Type B pancreatic cell (in vitro differentiated cells): Measurements from ENCODE around the gene ANKRD40. TPM values are rescaled to one million over a fixed set of nuclear protein-coding genes. Genes with fewer than 3 reads are reported as not detected.

Source experiments
- DNase-seq: peaks from one replicate; pipeline ENCODE4 v3.0.0; 2021; ENCODE audit warnings: mixed read lengths; ENCODE audit not compliant: unreplicated experiment; ENCODE audit errors: extremely low spot score
- H3K27ac Mint-ChIP-seq: 2 replicates; pipeline ENCODE4 v1.8.0; 2021; ENCODE audit warnings: mild to moderate bottlenecking, mixed read lengths
- H3K27me3 Mint-ChIP-seq: 2 replicates; pipeline ENCODE4 v1.8.0; 2021; ENCODE audit warnings: mixed read lengths
- H3K36me3 Mint-ChIP-seq: 2 replicates; pipeline ENCODE4 v1.8.0; 2021; ENCODE audit warnings: mixed read lengths
- H3K4me1 Mint-ChIP-seq: one replicate; pipeline ENCODE4 v1.8.0; 2021; ENCODE audit warnings: mixed read lengths; ENCODE audit not compliant: unreplicated experiment
- H3K4me3 Mint-ChIP-seq: 2 replicates; pipeline ENCODE4 v1.8.0; 2021; ENCODE audit warnings: mild to moderate bottlenecking, mixed read lengths
- H3K9me3 Mint-ChIP-seq: 2 replicates; pipeline ENCODE4 v1.8.0; 2021; ENCODE audit warnings: mixed read lengths
- CTCF ChIP-seq: fragments of 200-600 bp; sonication (generic); conservative IDR thresholded peaks from 2 replicates; pipeline ENCODE4 v1.5.0; 2021; ENCODE audit warnings: antibody characterized with exemption, mild to moderate bottlenecking
- total RNA-seq: library from RNA; stranded (reverse); gene quantifications from 2 replicates; pipeline ENCODE4 v1.2.1, GENCODE V29; 2021; ENCODE audit warnings: low replicate concordance

The ANKRD40 gene
- total RNA-seq, 1 donor from 2014 or later: 38.4 TPM

- no peak for TF ChIP-seq CTCF
- H3K9me3 Mint-ChIP-seq: no peaks in the 10 kb centered on the region
- H3K4me3 Mint-ChIP-seq: no peak overlapping the region
- no peaks in the 10 kb centered on the region for H3K27me3 Mint-ChIP-seq
- peaks cover 6% of the 10 kb centered on the region for H3K4me1 Mint-ChIP-seq
- no peak overlapping the region for H3K27ac Mint-ChIP-seq
- no peaks in the 10 kb centered on the region for H3K36me3 Mint-ChIP-seq
- no peak for DNase-seq
Measured at GRCh38 chr17:50672071-50672470, 35.6 kb downstream of the ANKRD40 start.

GRCh38 chr17:50668838-50669581 lies 38.7 kb downstream of the ANKRD40 start:
- H3K4me3 Mint-ChIP-seq: no peak overlapping the region
- no peak for TF ChIP-seq CTCF
- H3K9me3 Mint-ChIP-seq: no peaks in the 10 kb centered on the region
- H3K27me3 Mint-ChIP-seq: no peaks in the 10 kb centered on the region
- H3K27ac Mint-ChIP-seq: no peak overlapping the region
- H3K4me1 Mint-ChIP-seq: peaks cover 6% of the 10 kb centered on the region
- DNase-seq: no peak
- H3K36me3 Mint-ChIP-seq: no peaks in the 10 kb centered on the region

GRCh38 chr17:50668025-50668837 lies 39.5 kb downstream of the ANKRD40 start:
- no peaks in the 10 kb centered on the region for H3K9me3 Mint-ChIP-seq
- peaks cover 6% of the 10 kb centered on the region for H3K4me1 Mint-ChIP-seq
- no peak for TF ChIP-seq CTCF
- no peaks in the 10 kb centered on the region for H3K27me3 Mint-ChIP-seq
- DNase-seq: no peak
- H3K4me3 Mint-ChIP-seq: no peak overlapping the region
- H3K36me3 Mint-ChIP-seq: no peaks in the 10 kb centered on the region
- no peak overlapping the region for H3K27ac Mint-ChIP-seq

GRCh38 chr17:50667259-50668024 lies 40.3 kb downstream of the ANKRD40 start:
- Mint-ChIP-seq H3K27me3 (no peaks in the 10 kb centered on the region), H3K9me3 (no peaks in the 10 kb centered on the region), H3K27ac (no peak overlapping the region), H3K36me3 (no peaks in the 10 kb centered on the region), H3K4me3 (no peak overlapping the region), H3K4me1 (peaks cover 6% of the 10 kb centered on the region)
- no peak for DNase-seq
- no peak for TF ChIP-seq CTCF

- Mint-ChIP-seq H3K27ac (no peak overlapping the region), H3K4me1 (peaks cover 15% of the 10 kb centered on the region), H3K36me3 (peaks cover 4% of the 10 kb centered on the region), H3K4me3 (no peak overlapping the region), H3K9me3 (peaks cover 4% of the 10 kb centered on the region), H3K27me3 (peaks cover 6% of the 10 kb centered on the region)
- no peak for DNase-seq
- TF ChIP-seq CTCF: no peak
Measured at GRCh38 chr17:50666316-50666715, 41.4 kb downstream of the ANKRD40 start.
